HUES64 (cell line): Measurements from ENCODE around the gene ADPRH. TPM values are rescaled to one million over a fixed set of nuclear protein-coding genes. Genes with fewer than 3 reads are reported as not detected.
A peak's percentile ranks its signal among the peaks of the same experiment; 100 is the strongest.

ENCODE experiments used
- H3K27ac ChIP-seq: 2 replicates; pipeline ENCODE4 v1.7.0; 2013; ENCODE audit warnings: low read depth, low read length, inconsistent platforms
- H3K27me3 ChIP-seq: 2 replicates; pipeline ENCODE4 v1.6.1; 2013; ENCODE audit warnings: mild to moderate bottlenecking, low read length; ENCODE audit not compliant: insufficient read depth
- H3K36me3 ChIP-seq: 2 replicates; pipeline ENCODE4 v1.6.1; 2013; ENCODE audit warnings: mild to moderate bottlenecking, low read length; ENCODE audit not compliant: insufficient read depth
- H3K4me1 ChIP-seq: 2 replicates; pipeline ENCODE4 v1.6.1; 2013; ENCODE audit warnings: mild to moderate bottlenecking, low read length, moderate library complexity; ENCODE audit not compliant: insufficient read depth
- H3K4me3 ChIP-seq: 2 replicates; pipeline ENCODE4 v1.5.1; 2013; ENCODE audit warnings: mild to moderate bottlenecking, low read length, moderate library complexity
- H3K9ac ChIP-seq: 2 replicates; pipeline ENCODE4 v1.6.1; 2013; ENCODE audit warnings: mild to moderate bottlenecking, low read depth, low read length
- H3K9me3 ChIP-seq: 2 replicates; pipeline ENCODE4 v1.6.1; 2013; ENCODE audit warnings: low read depth, low read length; ENCODE audit not compliant: insufficient read depth
- WGBS: fragments of 150-250, 120-280 bp; methylation state at CpG from one replicate; pipeline ENCODE4 v1.1.7; 2013; ENCODE audit warnings: missing lambda C conversion rate; 5-methylcytosine and 5-hydroxymethylcytosine counted together
- polyA plus RNA-seq, 2 experiments: library from polyadenylated mRNA; stranded (reverse); fragments of 50-300 nt; gene quantifications; one replicate each; pipeline ENCODE4 v1.2.3, GENCODE V29; 2013

ADPRH gene
- 2.4 TPM for polyA plus RNA-seq (2013, experiment 1 of 2)
- 1.8 TPM for polyA plus RNA-seq (2013, experiment 2 of 2)

GRCh38 chr3:119579366-119580066 is at the start of gene ADPRH:
TSS of gene ADPRH (plus strand) at chr3:119579492. CDS start at chr3:119582170, 2,678 bp downstream.
- Histone ChIP-seq H3K27ac (peak within 1 kb of the TSS; percentile 39; the same call in 1 of the 2 replicates), H3K4me3 (peak within 1 kb of the TSS; percentile 78), H3K9me3 (no peaks in the 10 kb centered on the region), H3K4me1 (peaks cover 6% of the 10 kb centered on the region), H3K36me3 (no peaks in the 10 kb centered on the region), H3K9ac (peak within 1 kb of the TSS; percentile 89), H3K27me3 (peaks cover 27% of the 10 kb centered on the region)
- 2% methylated on average over 68 of the region's 68 CpGs for WGBS

- H3K27me3 ChIP-seq = no peaks in the 10 kb centered on the region
- H3K4me3 ChIP-seq = no peak overlapping the region
- H3K9ac ChIP-seq = no peak overlapping the region
- H3K27ac ChIP-seq = no peak overlapping the region
- peaks cover 6% of the 10 kb centered on the region for H3K4me1 ChIP-seq
- no peaks in the 10 kb centered on the region for H3K9me3 ChIP-seq
- no peaks in the 10 kb centered on the region; the same call in 1 of the 2 replicates for H3K36me3 ChIP-seq
Observed at GRCh38 chr3:119529883-119530282, 49.4 kb upstream of the ADPRH start.

GRCh38 chr3:119530456-119530855 is 48.8 kb upstream of the ADPRH start:
- Histone ChIP-seq H3K9me3 (no peaks in the 10 kb centered on the region), H3K27me3 (no peaks in the 10 kb centered on the region), H3K4me1 (peaks cover under 1% of the 10 kb centered on the region), H3K36me3 (no peaks in the 10 kb centered on the region), H3K27ac (no peak overlapping the region), H3K9ac (no peak overlapping the region), H3K4me3 (no peak overlapping the region)
- 86% methylated on average over 2 of the region's 2 CpGs for WGBS

GRCh38 chr3:119531151-119531550 is 48.1 kb upstream of the ADPRH start:
- Histone ChIP-seq H3K27me3 (no peaks in the 10 kb centered on the region), H3K27ac (no peak overlapping the region), H3K9me3 (no peaks in the 10 kb centered on the region), H3K9ac (no peak overlapping the region), H3K36me3 (no peaks in the 10 kb centered on the region), H3K4me1 (no peaks in the 10 kb centered on the region), H3K4me3 (no peak overlapping the region)
- whole genome bisulfite sequencing = 96% methylated on average over 4 of the region's 4 CpGs

- Histone ChIP-seq H3K4me3 (no peak overlapping the region), H3K9ac (no peak overlapping the region), H3K27ac (no peak overlapping the region), H3K4me1 (no peaks in the 10 kb centered on the region), H3K27me3 (no peaks in the 10 kb centered on the region), H3K9me3 (no peaks in the 10 kb centered on the region), H3K36me3 (no peaks in the 10 kb centered on the region)
- 83% methylated on average over 1 of the region's 1 CpG for WGBS
Observed at GRCh38 chr3:119534296-119534695, 45.0 kb upstream of the ADPRH start.

GRCh38 chr3:119536757-119537156 is 42.5 kb upstream of the ADPRH start:
- H3K9me3 ChIP-seq = no peaks in the 10 kb centered on the region
- no peaks in the 10 kb centered on the region for H3K4me1 ChIP-seq
- no peak overlapping the region for H3K9ac ChIP-seq
- no peaks in the 10 kb centered on the region for H3K36me3 ChIP-seq
- H3K27me3 ChIP-seq = no peaks in the 10 kb centered on the region
- no peak overlapping the region for H3K4me3 ChIP-seq
- no peak overlapping the region for H3K27ac ChIP-seq
- WGBS = 96% methylated on average over 4 of the region's 4 CpGs

GRCh38 chr3:119538772-119539171 is 40.5 kb upstream of the ADPRH start:
- WGBS = no CpG with 5 or more reads among the region's 1 CpG
- H3K27me3 ChIP-seq = no peaks in the 10 kb centered on the region
- no peak overlapping the region for H3K9ac ChIP-seq
- no peaks in the 10 kb centered on the region for H3K4me1 ChIP-seq
- no peaks in the 10 kb centered on the region for H3K36me3 ChIP-seq
- no peaks in the 10 kb centered on the region for H3K9me3 ChIP-seq
- no peak overlapping the region for H3K4me3 ChIP-seq
- H3K27ac ChIP-seq = no peak overlapping the region

GRCh38 chr3:119541547-119541946 is 37.7 kb upstream of the ADPRH start:
- 83% methylated on average over 3 of the region's 3 CpGs for WGBS
- no peaks in the 10 kb centered on the region for H3K36me3 ChIP-seq
- no peak overlapping the region for H3K4me3 ChIP-seq
- H3K9ac ChIP-seq = no peak overlapping the region
- no peaks in the 10 kb centered on the region for H3K4me1 ChIP-seq
- no peaks in the 10 kb centered on the region for H3K9me3 ChIP-seq
- no peak overlapping the region for H3K27ac ChIP-seq
- H3K27me3 ChIP-seq = no peaks in the 10 kb centered on the region

GRCh38 chr3:119542168-119542767 is 37.0 kb upstream of the ADPRH start:
- no peaks in the 10 kb centered on the region for H3K36me3 ChIP-seq
- H3K9ac ChIP-seq = no peak overlapping the region
- no peak overlapping the region for H3K4me3 ChIP-seq
- WGBS = no CpG with 5 or more reads among the region's 2 CpGs
- no peaks in the 10 kb centered on the region for H3K4me1 ChIP-seq
- H3K9me3 ChIP-seq = no peaks in the 10 kb centered on the region
- no peak overlapping the region for H3K27ac ChIP-seq
- H3K27me3 ChIP-seq = no peaks in the 10 kb centered on the region

- H3K27ac ChIP-seq = no peak overlapping the region
- H3K9ac ChIP-seq = no peak overlapping the region
- H3K36me3 ChIP-seq = no peaks in the 10 kb centered on the region
- 97% methylated on average over 7 of the region's 7 CpGs for WGBS
- no peaks in the 10 kb centered on the region for H3K9me3 ChIP-seq
- H3K4me1 ChIP-seq = no peaks in the 10 kb centered on the region
- H3K4me3 ChIP-seq = no peak overlapping the region
- H3K27me3 ChIP-seq = no peaks in the 10 kb centered on the region
Observed at GRCh38 chr3:119543147-119543546, 36.1 kb upstream of the ADPRH start.

- H3K4me1 ChIP-seq = no peaks in the 10 kb centered on the region
- H3K9ac ChIP-seq = no peak overlapping the region
- no peaks in the 10 kb centered on the region for H3K36me3 ChIP-seq
- H3K4me3 ChIP-seq = no peak overlapping the region
- WGBS = no CpG with 5 or more reads among the region's 1 CpG
- no peaks in the 10 kb centered on the region for H3K27me3 ChIP-seq
- no peak overlapping the region for H3K27ac ChIP-seq
- H3K9me3 ChIP-seq = no peaks in the 10 kb centered on the region
Observed at GRCh38 chr3:119547227-119547626, 32.1 kb upstream of the ADPRH start.
